ENCODE results near the gene MAGEF1.
A peak's percentile ranks its signal among the peaks of the same experiment; 100 is the strongest.

Gene MAGEF1

DNA sequence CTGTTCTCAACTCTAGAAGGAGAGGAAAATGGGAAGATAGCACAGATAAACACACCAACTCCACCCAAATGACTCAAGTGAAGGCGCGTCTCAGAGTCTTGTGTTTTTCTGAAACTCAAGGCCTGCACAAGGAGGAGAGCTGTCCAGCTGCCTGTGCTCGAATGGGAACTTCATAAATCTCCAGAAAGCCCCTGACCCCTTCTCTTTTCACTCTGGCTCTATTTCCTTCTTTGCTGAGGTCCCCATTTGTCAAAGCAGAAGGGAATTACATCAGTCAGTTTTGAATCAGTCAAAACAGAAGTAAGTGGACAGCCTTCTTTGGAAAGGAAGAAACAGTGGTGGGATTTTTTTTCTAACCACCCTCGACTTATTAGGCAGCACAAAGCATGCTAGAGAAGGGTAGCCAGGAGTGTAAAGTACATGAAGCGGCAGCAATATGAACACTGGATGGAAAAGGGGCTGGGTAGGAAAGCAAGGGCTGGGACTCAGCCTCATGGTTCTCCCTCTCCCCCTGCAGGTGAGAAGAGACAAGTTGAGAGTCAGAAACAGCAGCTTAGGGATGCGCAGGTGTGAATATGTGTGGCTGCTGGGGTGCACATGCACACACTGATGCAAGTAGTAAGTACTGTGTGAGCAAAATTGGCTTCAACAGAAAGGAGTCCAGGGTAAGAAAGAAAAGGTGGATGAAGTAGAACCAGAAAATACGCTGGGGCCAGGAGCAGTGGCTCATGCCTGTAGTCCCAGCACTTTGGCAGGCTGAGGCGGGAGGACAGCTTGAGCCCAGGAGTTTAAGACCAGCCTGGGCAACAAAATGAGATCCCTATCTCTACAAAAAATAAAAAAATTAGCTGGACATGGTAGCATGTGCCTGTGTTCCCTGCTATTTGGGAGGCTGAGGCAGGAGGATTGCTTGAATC, 36.6 kb upstream of the MAGEF1 start:
- no peak overlapping the region for H3K4me3 Mint-ChIP-seq
- H3K36me3 Mint-ChIP-seq (ENCODE audit: low read depth) = no peaks in the 10 kb centered on the region
- peak overlapping the region; percentile 26 for H3K27ac Mint-ChIP-seq
- no peaks in the 10 kb centered on the region for H3K9me3 Mint-ChIP-seq
- peaks cover 4% of the 10 kb centered on the region for H3K4me1 Mint-ChIP-seq (ENCODE audit: low read depth)
- H3K27me3 Mint-ChIP-seq = peaks cover 12% of the 10 kb centered on the region

DNA sequence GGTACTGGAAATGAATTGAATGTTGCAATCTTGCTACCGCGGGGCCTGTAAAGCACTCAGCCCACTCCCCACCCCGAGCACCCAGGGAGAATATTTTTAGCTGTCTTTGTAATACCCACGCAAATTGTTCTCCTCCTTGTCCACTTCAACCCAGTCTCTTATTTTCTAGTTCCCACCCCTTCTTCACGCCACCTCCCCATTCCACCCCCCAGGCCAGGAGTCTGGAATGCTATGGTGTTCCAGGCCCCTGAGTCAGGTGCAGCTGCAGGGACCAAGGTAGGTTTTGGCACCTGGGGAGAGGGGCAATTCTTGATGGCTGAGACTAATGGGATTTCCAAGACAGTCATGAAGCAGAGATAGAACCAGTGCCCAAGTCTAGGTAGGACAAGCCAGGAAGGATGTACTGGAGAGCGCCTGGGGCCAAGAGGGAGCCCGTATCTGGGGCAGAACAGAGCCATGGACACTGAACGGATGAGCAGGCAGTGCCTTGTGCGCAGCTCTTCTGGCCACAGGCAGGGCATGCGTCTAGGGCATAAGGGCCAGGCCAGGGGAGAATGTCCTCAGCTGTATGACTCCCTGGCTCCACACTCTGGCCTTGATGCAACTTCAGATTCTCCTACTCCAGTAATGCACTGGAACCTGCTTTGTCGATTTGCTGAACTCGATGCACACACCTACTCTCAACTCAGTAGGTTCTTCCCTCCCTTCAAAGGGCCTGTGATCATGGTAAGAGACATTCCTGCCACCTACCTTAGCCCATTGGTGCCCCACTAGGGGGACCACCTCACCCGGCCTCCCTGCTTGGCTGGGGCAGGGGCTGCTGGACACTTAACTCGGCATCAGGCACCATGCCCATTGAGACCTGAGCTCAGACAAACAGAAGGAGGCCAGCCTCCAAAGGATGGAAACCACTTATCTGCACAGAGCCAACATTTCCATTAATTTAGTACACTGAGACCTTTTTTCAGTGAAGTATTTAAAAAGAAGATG, 34.6 kb upstream of the MAGEF1 start:
- H3K36me3 Mint-ChIP-seq (ENCODE audit: low read depth) = no peaks in the 10 kb centered on the region

DNA sequence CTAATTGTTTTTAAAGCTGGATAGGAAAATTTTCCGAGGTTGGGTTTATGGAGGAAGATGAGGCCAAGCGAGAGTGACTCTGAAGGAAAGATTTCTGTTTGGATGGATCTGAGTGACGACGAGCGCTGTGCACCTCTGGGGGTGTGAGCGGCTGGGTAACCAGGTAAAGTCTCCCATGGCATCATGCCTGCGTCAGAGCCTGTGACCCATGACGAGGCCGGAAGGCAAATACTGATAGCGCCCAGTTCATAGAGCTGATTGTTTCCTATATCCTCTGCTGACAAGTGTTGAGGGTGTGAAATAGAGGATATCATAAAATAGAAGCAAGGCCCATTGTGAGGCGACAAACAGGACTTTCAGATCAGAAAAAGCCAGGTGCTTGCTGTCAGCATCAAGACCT, 33.7 kb upstream of the MAGEF1 start:
- H3K4me1 Mint-ChIP-seq (ENCODE audit: low read depth) = peaks cover 5% of the 10 kb centered on the region
- no peaks in the 10 kb centered on the region for H3K9me3 Mint-ChIP-seq
- no peak overlapping the region for H3K27ac Mint-ChIP-seq
- H3K27me3 Mint-ChIP-seq = peaks cover 12% of the 10 kb centered on the region
- no peak overlapping the region for H3K4me3 Mint-ChIP-seq
- no peaks in the 10 kb centered on the region for H3K36me3 Mint-ChIP-seq (ENCODE audit: low read depth)

More for the DNA sequence above, 34.6 kb upstream of the MAGEF1 start:
- Mint-ChIP-seq H3K4me3 (no peak overlapping the region), H3K27me3 (peaks cover 12% of the 10 kb centered on the region), H3K27ac (no peak overlapping the region), H3K4me1 (ENCODE audit: low read depth) (peaks cover 4% of the 10 kb centered on the region), H3K9me3 (no peaks in the 10 kb centered on the region)

DNA sequence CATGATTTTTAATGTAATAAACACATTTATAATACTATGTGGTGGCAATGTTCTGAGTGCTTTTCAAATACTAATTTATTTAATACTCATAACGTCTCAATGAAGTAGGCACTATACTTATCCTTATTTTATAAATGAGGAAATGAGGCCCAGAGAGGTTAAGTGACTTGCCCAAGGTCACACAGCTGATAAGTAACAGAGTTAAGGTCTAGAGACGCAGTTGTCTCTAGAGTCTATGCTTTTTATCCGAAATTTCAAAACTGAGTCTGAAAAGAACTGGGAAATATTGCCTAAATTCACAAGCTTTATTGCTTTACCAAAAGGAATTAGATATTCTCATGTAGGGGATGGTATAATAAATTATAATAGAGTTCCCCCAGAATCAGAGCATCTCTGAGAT, 31.4 kb upstream of the MAGEF1 start:
- no peak overlapping the region for H3K27ac Mint-ChIP-seq
- H3K27me3 Mint-ChIP-seq = peaks cover 14% of the 10 kb centered on the region
- H3K4me1 Mint-ChIP-seq (ENCODE audit: low read depth) = peaks cover 6% of the 10 kb centered on the region
- no peaks in the 10 kb centered on the region for H3K9me3 Mint-ChIP-seq
- H3K4me3 Mint-ChIP-seq = no peak overlapping the region
- H3K36me3 Mint-ChIP-seq (ENCODE audit: low read depth) = no peaks in the 10 kb centered on the region

GRCh38 chr3:184742676-184743135, 30.8 kb upstream of the MAGEF1 start:
- Mint-ChIP-seq H3K27me3 (peaks cover 11% of the 10 kb centered on the region), H3K36me3 (ENCODE audit: low read depth) (no peaks in the 10 kb centered on the region), H3K4me1 (ENCODE audit: low read depth) (peaks cover 6% of the 10 kb centered on the region), H3K27ac (no peak overlapping the region), H3K9me3 (no peaks in the 10 kb centered on the region), H3K4me3 (no peak overlapping the region)

DNA sequence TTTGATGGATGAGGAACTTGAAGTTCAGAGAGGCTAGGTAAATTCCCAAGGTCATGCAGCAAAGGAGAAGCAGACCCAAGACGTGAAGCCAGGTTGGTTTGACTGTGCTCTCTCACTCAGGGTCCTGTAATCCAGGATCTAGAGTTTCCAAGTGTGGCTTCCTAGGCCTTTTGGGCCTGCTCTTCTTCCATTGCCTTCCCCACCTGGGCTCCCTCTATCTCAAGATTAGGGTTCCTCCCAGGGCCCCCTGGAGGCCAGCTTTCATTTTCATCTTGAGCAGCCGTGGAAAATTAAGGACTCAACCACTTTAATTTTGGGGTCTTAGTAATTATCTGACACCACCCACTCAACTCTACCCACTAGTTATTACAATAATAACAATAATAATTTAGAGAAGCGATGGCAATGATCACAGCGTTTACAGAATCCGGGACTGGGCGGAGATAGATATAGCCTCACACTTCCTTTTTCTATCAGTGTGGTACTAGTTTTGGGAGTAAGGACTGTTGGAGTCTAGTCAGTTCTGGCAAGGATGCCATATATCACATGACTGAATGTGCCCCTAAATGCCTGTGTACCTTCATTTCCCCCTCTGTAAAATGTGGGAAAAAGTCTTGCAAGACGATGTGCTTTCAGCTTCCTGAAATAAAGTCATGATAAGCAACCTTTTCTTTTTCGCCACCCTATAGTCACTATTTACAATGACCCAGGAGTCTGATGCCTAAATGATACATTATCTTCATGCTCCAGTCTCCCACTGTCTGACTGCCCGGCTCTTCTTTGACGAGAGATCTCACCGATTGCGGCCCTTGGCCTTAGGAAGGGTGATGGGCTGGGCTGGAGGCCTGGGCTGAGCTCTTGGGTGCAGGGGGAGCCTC, 30.2 kb upstream of the MAGEF1 start:
- H3K36me3 Mint-ChIP-seq (ENCODE audit: low read depth) = no peaks in the 10 kb centered on the region
- no peak overlapping the region for H3K4me3 Mint-ChIP-seq
- peak overlapping the region; percentile 14 for H3K27ac Mint-ChIP-seq
- H3K4me1 Mint-ChIP-seq (ENCODE audit: low read depth) = peaks cover 6% of the 10 kb centered on the region
- peaks cover 11% of the 10 kb centered on the region for H3K27me3 Mint-ChIP-seq
- H3K9me3 Mint-ChIP-seq = no peaks in the 10 kb centered on the region

GRCh38 chr3:184741259-184741556, 29.3 kb upstream of the MAGEF1 start:
- Mint-ChIP-seq H3K36me3 (ENCODE audit: low read depth) (no peaks in the 10 kb centered on the region), H3K27me3 (peaks cover 11% of the 10 kb centered on the region), H3K27ac (no peak overlapping the region), H3K4me1 (ENCODE audit: low read depth) (peaks cover 6% of the 10 kb centered on the region), H3K4me3 (no peak overlapping the region), H3K9me3 (no peaks in the 10 kb centered on the region)

DNA sequence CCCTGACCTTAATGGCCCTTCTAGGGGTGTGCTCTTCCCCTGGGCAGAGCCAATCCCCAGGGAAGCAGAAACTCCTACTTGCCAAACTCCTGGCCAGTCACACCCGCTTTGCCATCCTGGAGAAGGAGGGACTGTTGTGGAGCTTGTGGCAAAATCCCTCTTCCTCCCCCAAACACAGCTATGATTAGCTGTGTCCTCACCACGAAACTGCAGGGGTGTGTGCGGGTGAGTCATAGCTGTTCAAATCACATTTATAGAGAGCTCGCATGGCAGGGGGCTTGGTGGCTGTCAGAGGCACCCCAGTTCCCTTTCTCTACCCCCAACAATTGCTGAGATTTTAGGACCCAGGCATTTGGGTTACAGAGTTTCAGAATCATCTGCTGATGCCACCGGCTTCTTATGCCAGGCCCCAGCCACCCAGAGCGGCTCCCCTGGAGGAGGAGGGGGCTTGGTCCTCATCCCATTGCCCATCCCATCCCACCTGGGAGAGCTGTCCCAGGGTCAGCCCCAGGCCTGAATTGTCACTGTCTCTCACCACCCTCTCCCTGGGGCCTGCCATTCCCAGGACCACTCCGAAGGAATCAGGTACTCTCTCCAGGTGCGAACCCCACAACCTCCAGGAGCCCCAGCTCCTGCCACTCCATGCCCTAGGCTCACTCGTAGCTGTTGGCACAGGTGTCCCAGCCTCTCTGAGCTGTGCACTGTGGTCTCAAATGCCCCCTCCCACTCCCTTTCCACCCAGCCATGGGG, 28.8 kb upstream of the MAGEF1 start:
- Mint-ChIP-seq H3K36me3 (ENCODE audit: low read depth) (no peaks in the 10 kb centered on the region), H3K27me3 (peaks cover 11% of the 10 kb centered on the region), H3K9me3 (no peaks in the 10 kb centered on the region), H3K27ac (no peak overlapping the region), H3K4me3 (no peak overlapping the region), H3K4me1 (ENCODE audit: low read depth) (peaks cover 6% of the 10 kb centered on the region)

DNA sequence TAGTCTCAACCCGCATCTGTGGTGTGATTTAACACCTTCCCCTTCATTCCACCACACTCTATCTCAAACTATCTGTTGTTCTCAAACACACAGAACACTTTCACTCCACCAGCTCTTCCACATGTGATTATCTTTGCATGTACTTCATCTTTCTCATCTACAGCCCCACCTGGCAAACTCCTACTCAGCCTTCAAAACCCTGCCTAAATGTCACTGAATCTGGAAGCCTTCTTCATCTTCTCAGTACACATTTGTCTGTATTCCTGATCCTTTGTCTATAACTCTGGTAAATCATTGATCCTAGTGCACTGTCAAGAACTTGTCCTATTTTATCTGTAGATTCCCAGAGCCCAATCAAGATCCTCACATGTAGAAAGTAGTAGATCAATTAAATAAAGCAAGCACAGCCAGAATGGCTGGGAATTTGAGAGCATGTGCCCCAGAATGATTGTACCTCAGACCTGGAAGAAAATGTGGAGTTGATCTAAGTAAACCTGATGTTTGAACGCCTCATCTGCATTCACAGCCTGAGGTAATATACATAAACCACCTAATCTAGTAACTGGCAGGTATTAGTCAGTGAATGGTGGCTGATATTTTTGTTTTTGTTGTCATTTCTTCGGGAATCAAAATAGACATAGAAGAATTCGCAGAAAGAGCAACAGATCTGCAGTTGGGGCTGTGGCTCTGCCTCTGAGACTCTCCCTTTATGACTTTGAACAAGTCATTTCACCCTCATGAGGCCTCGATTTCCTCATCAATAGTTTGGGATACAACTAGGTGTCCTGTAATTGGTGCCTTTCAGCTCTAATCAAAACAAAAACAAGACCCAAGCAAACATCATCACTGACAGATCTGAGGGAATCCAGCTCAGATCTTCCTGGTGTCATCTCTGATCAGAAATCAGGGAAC, 28.0 kb upstream of the MAGEF1 start:
- Mint-ChIP-seq H3K4me3 (no peak overlapping the region), H3K36me3 (ENCODE audit: low read depth) (no peaks in the 10 kb centered on the region), H3K27me3 (peaks cover 17% of the 10 kb centered on the region), H3K4me1 (ENCODE audit: low read depth) (peaks cover 6% of the 10 kb centered on the region), H3K9me3 (no peaks in the 10 kb centered on the region), H3K27ac (no peak overlapping the region)

DNA sequence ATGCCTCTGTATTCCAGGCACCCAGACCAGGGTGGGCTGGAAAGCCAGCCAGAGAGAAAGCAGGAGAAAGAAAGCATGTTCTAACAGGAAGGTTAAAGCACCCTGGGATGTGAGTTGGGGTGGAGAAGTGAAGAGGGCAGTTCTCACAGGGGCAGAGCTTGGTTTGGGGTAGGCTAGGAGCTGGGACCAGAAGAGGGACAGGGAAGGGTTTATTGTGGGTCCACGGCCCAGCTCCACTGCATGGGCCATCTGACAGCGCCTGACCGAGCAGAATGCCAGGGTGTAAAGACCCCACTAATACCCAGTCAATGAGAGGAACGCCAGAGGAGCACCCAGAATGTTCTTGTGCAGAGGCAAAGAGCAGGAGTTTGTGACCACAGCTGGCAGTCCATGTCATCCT, 27.1 kb upstream of the MAGEF1 start:
- Mint-ChIP-seq H3K4me1 (ENCODE audit: low read depth) (peaks cover 6% of the 10 kb centered on the region), H3K27ac (no peak overlapping the region), H3K36me3 (ENCODE audit: low read depth) (no peaks in the 10 kb centered on the region), H3K9me3 (no peaks in the 10 kb centered on the region), H3K27me3 (peaks cover 17% of the 10 kb centered on the region), H3K4me3 (no peak overlapping the region)

DNA sequence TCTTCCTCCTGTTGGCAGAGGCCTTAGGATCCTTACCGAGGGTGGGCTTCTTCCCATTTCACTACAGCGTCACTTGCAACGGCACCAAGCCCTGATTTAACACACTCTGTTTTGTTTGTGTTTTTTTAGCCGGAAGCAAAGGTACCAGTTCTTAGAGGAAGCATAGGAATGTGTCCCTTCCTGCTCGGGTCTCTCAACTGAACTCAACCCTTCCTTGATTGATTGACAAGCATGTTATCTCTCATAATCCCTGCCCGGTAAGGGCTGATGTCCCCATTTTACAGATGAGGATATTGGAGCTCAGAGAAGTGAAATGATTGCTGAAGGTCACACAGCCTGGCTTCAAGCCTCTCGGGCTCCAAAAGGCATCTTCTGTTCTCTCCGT, 26.6 kb upstream of the MAGEF1 start:
- H3K27ac Mint-ChIP-seq = no peak overlapping the region
- H3K4me3 Mint-ChIP-seq = no peak overlapping the region
- H3K36me3 Mint-ChIP-seq (ENCODE audit: low read depth) = no peaks in the 10 kb centered on the region
- no peaks in the 10 kb centered on the region for H3K9me3 Mint-ChIP-seq
- H3K27me3 Mint-ChIP-seq = peaks cover 17% of the 10 kb centered on the region
- peaks cover 6% of the 10 kb centered on the region for H3K4me1 Mint-ChIP-seq (ENCODE audit: low read depth)

GRCh38 chr3:184737641-184738505, 26.0 kb upstream of the MAGEF1 start:
- Mint-ChIP-seq H3K4me3 (no peak overlapping the region), H3K9me3 (no peaks in the 10 kb centered on the region), H3K27me3 (peaks cover 17% of the 10 kb centered on the region), H3K27ac (no peak overlapping the region), H3K4me1 (ENCODE audit: low read depth) (peaks cover 6% of the 10 kb centered on the region), H3K36me3 (ENCODE audit: low read depth) (no peaks in the 10 kb centered on the region)
